ENCODE data around the gene ARGLU1.
"Not testable (repeated sequence)": the region's sequence is repeated elsewhere in the genome, so short reads cannot be mapped to it uniquely, and the experiment has no call there.

ARGLU1 gene, protein sequence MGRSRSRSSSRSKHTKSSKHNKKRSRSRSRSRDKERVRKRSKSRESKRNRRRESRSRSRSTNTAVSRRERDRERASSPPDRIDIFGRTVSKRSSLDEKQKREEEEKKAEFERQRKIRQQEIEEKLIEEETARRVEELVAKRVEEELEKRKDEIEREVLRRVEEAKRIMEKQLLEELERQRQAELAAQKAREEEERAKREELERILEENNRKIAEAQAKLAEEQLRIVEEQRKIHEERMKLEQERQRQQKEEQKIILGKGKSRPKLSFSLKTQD

DNA sequence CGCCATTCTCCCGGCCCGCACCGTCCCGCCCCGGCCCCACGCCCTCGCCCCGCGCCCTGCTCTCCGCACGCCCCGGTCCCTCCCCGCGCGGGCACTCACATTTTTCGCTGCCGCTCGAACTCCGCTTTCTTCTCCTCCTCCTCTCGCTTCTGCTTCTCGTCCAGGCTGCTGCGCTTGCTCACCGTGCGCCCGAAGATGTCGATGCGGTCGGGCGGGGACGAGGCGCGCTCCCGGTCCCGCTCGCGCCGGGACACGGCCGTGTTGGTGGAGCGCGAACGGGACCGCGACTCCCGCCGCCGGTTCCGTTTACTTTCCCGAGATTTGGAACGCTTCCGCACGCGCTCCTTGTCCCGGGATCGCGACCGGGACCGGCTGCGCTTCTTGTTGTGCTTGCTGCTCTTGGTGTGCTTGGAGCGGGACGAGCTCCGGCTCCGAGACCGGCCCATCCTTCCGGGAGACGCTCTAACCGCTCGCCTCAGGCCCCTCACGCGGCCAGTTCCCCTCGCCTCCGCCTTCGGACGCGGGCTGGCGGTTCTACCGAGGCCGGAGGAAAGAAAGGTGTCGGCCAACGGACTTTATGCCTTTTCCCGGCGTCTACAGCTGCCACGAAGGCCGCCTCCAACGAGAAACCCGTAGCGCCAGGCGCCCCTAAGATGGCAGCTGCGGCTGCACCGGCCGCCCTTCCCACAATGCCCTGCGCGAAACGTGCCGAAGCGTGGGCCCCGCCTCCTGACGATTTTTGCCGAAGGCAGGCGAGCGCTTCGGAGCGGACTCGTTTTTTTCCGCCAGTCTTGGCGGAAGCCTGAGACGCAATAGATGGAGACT is at the start of gene ARGLU1:
ARGLU1 (minus strand) TSS at position 664 of the 825 bp plus-strand sequence; CDS start at position 446, 218 bp downstream.
- peak; percentile 82 to 97 (median 92) for DNase-seq (ENCODE audit: low read depth in 3 of 3, low spot score in 1 of 3)

DNA sequence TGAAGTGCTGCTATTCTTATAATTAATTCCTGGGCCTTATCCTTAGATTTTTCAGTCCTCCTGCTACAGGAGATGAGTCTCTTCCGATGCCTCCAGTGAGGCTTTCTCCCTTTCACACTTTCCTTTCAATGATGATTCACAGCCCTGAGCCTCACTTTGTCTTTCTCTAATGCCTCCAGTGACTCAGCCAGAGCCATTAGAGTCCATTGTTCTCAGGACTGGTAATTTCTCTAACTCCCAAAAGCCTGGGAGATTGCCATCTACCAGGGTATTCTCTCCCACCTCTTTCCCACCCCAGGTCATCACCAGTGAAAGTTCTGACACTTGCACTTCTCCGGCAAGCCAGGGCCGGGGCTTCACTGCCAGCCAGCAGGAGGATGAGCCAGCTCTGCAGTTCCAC is 49.6 kb upstream of the ARGLU1 start:
- no peak for DNase-seq (ENCODE audit: low read depth in 3 of 3, low spot score in 1 of 3)

DNA sequence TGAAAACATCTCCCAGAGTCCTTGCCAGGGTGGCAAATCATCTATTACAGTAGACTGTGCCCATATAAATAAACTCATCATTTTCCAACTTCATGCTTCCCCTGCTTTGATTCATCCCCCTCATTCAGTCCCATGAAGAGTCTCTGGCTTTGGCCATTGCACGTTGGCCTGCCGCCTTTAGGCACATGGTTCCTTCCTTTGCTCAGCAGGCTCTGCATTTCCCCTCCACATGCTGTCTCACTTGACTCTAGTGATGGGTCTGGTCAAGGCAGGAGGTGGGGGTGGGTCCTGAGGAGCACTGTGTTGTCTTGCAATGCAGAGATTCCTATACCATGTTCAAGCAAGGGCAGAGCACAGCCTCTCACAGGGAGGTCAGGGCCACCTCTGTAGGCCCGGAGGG is 48.8 kb upstream of the ARGLU1 start:
- DNase-seq (ENCODE audit: low read depth in 3 of 3, low spot score in 1 of 3): no peak

DNA sequence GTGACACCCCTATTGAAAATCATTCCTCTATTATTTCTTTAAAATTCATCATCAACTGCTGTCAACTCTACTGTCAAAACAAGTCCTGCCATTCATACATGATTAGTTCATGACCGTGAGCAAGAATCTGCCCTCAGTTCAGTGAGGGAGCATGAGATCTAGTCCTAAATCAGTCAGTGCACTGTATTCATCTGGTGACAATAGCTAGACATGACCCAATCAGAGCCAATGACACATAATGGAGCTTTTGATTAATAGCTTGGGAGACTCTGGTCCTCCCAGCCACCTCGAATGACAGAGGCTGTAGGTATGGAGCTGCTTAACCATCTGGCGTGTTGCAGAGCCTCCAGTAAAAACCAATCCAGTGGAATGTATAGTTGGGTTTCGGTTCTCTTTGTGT is 46.9 kb upstream of the ARGLU1 start:
- no peak for DNase-seq (ENCODE audit: low read depth in 3 of 3, low spot score in 1 of 3)

DNA sequence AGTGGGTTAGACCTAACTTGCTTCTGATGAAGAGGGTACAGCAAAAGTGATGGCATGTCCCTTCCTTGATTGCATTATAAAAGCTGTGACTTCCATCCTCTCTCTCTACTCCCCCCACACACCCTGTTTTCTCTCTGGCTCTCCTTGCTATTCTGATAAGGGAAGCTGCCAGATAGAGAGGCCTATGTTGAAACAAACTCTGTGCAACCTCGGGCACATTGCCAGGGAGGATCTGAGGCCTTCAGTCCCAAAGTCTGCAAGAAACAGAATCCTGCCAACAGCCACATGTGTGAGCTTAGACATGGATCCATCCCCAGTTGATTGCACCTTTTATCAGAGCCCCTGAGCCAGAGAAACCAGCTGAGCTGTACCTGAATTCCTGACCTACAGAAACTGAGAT is 44.8 kb upstream of the ARGLU1 start:
- no peak for DNase-seq (ENCODE audit: low read depth in 3 of 3, low spot score in 1 of 3)

DNA sequence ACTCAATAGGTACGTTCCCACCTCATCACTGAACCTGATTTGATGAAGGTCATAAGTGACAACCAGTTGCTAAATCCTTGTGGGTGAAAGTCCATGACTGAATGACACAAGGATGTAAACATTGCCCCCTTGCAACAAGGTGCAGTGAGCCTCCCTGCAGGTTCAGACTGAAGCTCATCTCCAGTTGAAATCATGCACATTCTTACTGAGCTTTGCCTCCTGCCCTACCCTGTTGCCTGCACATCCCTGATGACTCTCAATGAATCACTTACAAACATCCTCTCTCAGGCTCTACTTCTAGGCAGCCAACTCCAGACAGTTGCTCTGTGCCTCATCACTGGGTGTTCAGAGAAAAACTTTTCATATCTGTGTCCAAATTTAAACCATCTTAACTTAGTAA is 42.5 kb upstream of the ARGLU1 start:
- DNase-seq (ENCODE audit: low read depth in 3 of 3, low spot score in 1 of 3): no peak

DNA sequence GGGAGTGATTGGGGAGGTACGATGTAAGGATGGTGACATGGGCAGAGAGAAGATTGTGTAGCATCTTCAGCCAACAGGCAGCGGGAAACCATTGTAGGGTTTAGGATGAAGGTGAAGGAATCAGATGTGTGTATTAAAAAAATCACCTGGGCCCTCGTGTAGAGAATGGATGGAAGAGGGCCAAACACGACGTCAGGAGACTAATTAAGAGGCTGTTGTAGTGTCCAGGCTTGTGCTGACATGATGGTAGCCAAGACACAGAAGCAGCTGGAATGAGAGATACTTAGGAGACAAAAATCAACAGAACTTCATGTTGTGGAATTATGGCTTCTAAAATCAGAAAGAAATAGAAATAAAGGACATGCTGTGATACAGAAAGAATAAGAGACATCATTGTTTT is 41.2 kb upstream of the ARGLU1 start:
- DNase-seq (ENCODE audit: low read depth in 3 of 3, low spot score in 1 of 3): no peak

DNA sequence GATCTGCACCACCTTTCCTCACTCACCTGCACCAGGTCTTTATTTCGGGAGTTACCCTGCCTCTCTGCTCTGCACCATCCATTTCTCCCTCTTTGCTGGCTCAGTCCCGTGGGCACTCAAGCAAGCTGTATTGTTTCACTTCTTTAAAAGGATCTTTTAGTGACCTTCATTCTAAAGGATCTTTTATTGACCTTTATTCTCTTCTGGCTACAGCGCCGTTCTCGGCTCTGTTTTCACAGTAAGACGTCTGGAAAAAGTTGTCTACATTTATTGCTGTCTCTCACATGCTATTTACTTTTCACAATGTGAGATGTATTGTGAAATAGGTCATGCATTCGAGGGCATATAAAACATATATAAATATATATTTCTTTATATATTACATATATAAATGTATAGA is 35.6 kb upstream of the ARGLU1 start:
- no peak for DNase-seq (ENCODE audit: low read depth in 3 of 3, low spot score in 1 of 3)

DNA sequence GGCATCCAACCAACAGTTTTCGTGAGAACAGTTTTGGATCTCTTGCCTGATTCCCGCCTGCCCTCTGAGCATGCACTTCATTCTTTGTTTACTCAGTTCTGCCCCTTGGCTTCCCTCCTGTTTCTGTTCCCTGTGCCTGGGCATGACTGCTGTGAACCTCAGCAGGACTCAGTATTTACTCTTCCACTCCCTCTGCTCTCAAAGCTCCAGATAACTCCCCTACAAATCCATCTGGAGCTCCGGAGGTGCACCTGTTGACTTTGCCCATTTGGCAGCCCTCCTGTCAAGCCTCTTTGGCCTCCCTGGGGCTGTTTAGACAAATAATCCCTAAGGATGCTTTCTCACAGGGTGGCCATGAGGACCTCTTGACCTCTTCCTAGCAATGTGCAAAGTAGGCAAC is 34.2 kb upstream of the ARGLU1 start:
- DNase-seq (ENCODE audit: low read depth in 3 of 3, low spot score in 1 of 3): no peak

DNA sequence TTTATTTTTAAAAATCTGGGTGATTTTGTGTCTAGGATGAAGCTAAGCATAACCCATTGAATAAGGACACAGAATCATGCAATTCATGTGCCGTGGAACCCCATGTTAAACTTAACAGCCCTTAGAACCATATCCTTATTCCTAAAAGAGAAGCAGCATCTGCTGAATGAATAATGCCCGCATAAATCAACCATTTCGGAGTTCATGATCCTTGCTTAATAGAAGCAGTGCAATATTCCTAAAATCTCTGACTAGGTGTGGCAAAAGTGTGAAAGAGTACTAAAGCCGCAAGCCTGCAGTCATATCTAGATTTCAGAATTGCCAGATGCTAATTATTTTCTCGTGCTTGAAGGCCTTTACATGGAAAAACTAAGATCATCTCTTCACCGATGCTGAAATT is 33.6 kb upstream of the ARGLU1 start:
- no peak for DNase-seq (ENCODE audit: low read depth in 3 of 3, low spot score in 1 of 3)

DNA sequence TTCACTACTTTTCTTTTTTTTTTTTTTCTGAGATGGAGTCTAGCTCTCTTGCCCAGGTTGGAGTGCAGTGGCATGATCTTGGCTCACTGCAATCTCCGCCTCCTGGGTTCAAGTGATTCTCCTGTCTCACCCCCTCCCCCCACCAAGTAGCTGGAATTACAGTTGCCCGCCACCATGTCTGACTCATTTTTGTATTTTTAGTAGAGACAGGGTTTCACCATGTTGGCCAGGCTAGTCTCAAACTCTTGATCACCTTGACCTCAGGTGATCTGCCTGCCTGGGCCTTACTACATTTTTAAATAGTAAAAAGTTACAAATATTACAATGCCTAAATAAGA is 32.8 kb upstream of the ARGLU1 start:
- not testable (repeated sequence) for DNase-seq (ENCODE audit: low read depth in 3 of 3, low spot score in 1 of 3)

DNA sequence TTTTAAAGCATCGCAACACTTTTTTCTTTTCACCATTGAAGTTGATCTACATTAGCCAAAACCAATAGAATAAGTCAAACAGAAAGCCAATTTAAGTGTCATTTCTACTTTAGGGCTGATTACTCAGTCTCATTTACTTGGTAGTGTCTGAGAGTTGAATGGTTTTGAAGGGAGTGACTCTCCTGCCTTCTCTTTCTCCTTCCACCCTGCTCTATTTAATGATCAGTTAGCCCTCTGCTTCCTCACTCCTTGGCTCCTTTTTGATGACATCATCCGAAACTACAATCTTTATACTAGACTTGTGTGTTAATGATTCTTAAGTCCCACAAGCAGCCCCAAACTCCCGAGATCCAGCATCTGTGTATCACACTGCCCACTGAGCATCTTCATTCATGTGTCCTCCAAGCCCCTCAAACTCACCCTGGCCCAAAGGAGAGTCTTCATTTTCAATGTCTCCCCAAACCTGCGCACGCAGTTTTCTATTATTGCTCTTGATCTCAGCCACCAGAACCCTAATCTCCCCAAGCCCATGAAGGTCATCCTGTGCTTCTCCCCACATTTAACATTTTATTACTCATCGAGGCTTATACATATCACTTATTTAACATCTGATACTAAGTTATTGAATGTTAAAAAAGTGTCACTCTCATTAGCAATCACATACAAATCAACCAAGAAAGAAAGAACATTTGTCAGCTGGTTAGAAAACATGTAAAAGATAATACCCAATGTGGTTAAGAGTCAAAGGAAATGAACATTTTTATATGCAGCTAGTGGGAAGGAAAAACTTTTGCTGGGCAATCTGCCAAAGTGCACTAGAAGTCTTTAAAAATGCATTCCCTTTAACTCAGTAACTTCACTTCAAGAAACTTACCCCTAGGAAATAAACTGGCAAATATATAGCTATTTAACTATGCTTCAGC is 32.2 kb upstream of the ARGLU1 start:
- no peak for DNase-seq (ENCODE audit: low read depth in 3 of 3, low spot score in 1 of 3)

DNA sequence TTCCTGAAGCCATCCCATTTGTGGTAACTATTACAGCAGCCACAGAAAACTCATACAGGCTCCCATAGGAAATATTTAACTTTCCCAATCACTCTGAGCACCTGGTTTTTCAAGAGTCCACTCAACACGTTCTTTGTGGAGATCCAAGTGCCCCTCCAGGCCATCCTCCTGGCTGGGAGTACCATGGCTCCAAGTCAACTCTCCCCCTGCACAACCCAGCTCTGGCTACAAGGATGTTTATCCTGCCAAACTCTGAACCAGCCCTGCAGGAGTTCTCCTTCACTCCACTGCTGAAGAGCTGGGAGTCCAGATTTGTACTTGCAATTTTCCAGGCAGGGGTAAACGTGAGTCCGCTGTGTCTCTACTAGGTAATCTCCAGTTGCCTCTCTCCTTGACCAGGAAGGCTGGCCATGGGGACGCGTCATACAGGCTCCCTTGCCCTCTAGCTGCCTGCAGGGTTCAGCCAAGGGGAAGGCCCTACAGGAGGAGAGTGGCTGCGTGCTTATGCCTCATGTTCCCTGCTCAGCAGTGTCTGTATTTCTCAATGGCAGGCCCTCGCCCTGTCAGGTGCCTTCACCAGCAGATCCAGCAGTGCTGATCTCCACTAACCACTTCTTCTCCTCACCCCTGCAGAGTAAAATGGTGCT is 29.9 kb upstream of the ARGLU1 start:
- DNase-seq (ENCODE audit: low read depth in 3 of 3, low spot score in 1 of 3): no peak

DNA sequence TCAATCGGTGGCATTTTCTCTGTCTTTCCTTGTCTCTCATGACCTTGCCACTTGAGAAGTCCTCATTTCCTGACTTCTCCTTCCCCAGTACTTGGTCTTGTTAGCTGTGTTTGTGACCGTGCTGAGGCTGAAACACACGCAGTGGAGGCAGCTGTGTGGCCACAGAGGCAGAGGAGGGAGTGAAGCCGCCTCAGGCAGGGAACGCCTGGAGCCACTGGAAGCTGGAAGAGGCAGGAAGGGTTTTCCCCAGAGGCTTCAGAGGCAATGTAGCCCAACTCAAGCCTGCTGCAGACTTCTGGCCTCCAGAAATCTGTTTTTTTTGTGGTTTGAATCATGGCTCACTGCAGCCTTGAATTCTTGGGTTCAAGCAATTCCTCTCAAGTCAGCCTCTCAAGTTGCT is 29.2 kb upstream of the ARGLU1 start:
- no peak for DNase-seq (ENCODE audit: low read depth in 3 of 3, low spot score in 1 of 3)

DNA sequence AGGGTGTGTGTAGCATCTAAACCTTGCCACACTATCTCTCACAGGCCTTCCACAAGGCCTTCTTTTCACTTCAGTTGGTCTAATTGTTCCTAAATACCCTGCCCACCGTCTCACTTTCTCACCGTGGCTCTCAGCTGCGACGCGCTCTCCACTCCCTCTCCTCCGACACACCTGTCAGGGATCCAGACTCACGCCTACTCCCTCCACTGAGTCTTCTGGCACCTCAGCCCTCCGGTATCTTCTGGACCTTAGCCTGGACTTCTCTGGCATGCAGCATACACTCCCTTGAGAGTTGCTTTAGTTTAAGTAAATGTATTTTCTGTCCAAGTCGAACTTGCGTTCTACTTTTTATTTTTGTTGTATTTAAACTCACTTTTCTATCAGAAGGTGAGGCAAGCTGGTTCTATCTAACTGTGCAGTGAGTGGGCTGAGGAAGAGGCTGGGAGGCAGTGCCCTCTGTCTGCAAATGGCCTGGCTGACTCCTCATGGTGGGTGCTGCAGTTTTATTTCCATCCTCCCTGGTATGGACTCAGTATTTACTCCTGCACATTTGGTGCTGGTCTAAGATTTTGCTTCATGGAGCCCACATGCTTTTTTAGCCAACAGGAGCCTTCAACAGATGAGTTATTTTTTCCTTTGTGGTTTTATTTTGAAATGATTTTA is 28.5 kb upstream of the ARGLU1 start:
- no peak for DNase-seq (ENCODE audit: low read depth in 3 of 3, low spot score in 1 of 3)

DNA sequence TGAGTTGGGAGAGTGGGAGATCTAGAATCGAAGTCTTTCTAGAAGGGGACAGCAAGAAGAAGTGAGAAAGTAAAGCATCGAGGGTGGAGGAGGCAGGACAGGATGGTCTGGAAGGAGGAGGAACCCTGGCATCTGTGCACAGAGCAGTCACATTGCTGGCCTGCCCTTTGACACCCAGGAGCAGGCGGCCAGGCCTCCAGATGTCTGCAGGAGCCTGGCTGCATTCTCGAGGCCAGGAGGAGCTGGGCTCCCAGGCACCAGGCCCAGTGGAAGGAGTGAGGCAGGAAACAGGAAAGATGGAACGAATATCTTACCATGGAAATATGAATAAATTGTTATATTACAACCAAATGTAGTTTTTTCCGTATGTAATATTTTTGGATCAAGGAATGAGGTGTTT is 27.7 kb upstream of the ARGLU1 start:
- no peak for DNase-seq (ENCODE audit: low read depth in 3 of 3, low spot score in 1 of 3)

DNA sequence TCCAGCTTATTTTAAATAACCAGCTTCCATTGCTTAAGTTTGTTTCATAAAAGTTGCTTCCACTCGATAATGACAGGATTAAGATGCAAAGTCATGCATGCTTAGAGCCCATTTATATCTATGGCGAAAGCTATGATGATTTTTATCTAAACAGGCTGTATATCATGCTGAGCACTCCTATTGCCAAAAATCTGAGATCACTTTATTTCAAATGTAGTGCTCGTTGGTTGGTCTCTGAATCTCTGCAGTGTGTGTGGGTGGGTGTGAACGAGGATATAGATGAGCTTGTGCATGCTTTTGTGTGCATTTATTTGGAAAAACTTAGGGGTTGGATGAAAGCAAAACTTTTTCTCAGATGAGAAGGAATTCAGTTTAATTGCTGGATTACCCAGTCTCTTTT is 27.0 kb upstream of the ARGLU1 start:
- no peak for DNase-seq (ENCODE audit: low read depth in 3 of 3, low spot score in 1 of 3)

DNA sequence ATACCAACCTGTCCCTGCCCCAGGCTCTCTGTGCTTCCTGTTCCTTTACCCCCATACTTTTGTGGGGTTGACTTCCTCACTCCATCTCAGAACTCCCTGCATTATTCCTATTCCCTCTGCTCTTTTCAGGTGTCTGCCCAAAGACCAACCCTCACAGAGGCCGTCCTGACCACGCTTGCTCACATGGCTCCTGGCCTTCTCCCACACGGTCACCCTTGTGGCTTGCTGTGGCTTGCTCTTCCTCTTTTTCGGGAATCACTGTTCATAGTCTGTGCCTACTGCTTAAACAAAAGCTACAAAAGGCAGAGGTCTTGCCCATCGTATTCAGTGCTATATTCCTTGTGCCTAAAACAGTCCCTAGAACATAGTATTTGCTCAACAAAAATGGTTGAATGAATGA is 25.2 kb upstream of the ARGLU1 start:
- no peak for DNase-seq (ENCODE audit: low read depth in 3 of 3, low spot score in 1 of 3)

DNA sequence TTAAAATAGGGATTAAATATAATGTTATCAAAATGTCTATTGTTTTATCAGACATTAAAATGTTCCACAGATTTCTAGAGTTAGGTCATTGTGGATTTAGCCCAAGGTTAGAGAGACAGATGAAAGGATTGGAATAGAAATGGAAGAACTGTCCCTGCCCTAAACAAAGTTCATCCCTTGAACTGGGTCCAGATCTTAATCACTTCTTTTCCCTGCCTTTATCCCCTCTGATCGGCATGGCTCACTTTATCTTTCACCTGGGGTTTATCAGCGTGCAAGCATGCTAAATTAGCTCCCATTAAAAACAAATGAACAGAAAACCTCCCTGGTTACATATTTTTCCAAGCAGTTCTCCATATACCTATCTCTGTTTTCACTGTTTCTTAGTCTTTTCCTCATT is 23.4 kb upstream of the ARGLU1 start:
- no peak for DNase-seq (ENCODE audit: low read depth in 3 of 3, low spot score in 1 of 3)

DNA sequence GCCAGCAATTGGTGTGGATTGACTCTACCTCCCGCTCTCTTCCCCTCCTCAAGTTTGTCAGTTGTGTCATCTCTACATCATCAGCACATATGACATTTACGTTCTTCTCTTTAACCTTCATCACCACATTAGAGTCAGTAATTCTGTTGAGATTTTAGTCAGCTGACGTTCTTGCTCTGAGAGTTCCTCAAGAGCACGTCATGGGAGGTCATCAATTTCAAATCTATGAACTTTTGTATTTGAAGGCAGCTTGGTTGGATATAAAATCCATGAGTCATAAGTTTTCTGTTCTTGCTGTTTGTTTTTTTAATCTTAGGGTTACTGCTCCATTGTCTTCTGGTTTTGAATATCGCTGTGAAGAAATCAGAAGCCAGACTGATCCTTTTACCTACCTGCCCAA is 21.8 kb upstream of the ARGLU1 start:
- no peak for DNase-seq (ENCODE audit: low read depth in 3 of 3, low spot score in 1 of 3)

DNA sequence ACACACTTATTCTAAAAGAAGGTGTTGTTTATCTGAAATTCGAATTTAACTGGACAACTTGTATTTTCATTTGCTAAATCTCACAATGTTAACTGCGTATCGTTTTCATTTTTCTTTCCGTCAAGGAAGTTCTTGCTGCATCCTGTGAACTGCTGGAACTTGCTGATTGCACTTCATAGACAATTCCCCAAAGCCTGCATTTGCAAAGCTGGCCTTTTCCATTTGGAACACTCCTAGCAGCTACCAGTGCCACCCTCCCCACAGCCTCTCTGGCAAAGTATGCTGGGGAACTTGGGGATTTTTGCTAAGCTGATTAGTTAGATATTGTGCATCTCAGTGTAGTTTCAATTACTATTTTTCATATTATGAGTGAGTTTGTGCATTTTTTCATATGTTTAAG is 20.4 kb upstream of the ARGLU1 start:
- no peak for DNase-seq (ENCODE audit: low read depth in 3 of 3, low spot score in 1 of 3)

Data from stimulated activated CD4-positive, alpha-beta T cell treated with anti-CD3 and anti-CD28 coated beads, TNF-alpha, amount 100 ng/mL, for 1 hour (primary cell).